DMS79 (cell line): ENCODE data around the gene KIAA0753.

Experiments
- DNase-seq: peaks from one replicate; lab custom pipeline; 2025; lab: John Stamatoyannopoulos, UW

KIAA0753 gene

GRCh38 chr17:6569370-6570285, 70.9 kb downstream of the KIAA0753 start:
- DNase-seq: no peak

- no peak for DNase-seq
Measured at GRCh38 chr17:6568184-6568758, 72.2 kb downstream of the KIAA0753 start.

- no peak for DNase-seq
Measured at GRCh38 chr17:6567528-6568183, 72.9 kb downstream of the KIAA0753 start.

- DNase-seq: no peak
Measured at GRCh38 chr17:6561446-6561845, 79.1 kb downstream of the KIAA0753 start.

GRCh38 chr17:6560496-6560895, 80.0 kb downstream of the KIAA0753 start:
- no peak for DNase-seq

- no peak for DNase-seq
Measured at GRCh38 chr17:6559753-6560215, 80.7 kb downstream of the KIAA0753 start.

- DNase-seq: no peak
Measured at GRCh38 chr17:6558932-6559752, 81.4 kb downstream of the KIAA0753 start.

GRCh38 chr17:6558276-6558675, 82.2 kb downstream of the KIAA0753 start:
- DNase-seq: no peak

GRCh38 chr17:6557040-6557438, 83.5 kb downstream of the KIAA0753 start:
- DNase-seq: no peak

GRCh38 chr17:6556121-6557039, 84.1 kb downstream of the KIAA0753 start, which contains the start of gene PITPNM3:
PITPNM3 (minus strand) TSS chr17:6556555; CDS start chr17:6556406, 149 bp downstream.
- DNase-seq: no peak

GRCh38 chr17:6555331-6556120, 85.0 kb downstream of the KIAA0753 start:
- no peak for DNase-seq

GRCh38 chr17:6554871-6555330, 85.6 kb downstream of the KIAA0753 start:
- no peak for DNase-seq

GRCh38 chr17:6554342-6554741, 86.2 kb downstream of the KIAA0753 start:
- DNase-seq: no peak

- peak; percentile 93 for DNase-seq
Measured at GRCh38 chr17:6551869-6552531, 88.5 kb downstream of the KIAA0753 start.

- DNase-seq: no peak
Measured at GRCh38 chr17:6551356-6551755, 89.2 kb downstream of the KIAA0753 start.

- DNase-seq: no peak
Measured at GRCh38 chr17:6549384-6550036, 91.0 kb downstream of the KIAA0753 start.

- DNase-seq: no peak
Measured at GRCh38 chr17:6548578-6549330, 91.8 kb downstream of the KIAA0753 start.

GRCh38 chr17:6548034-6548433, 92.5 kb downstream of the KIAA0753 start:
- no peak for DNase-seq
